Upper lobe of left lung (tissue), 4 donors: ENCODE measurements around the gene MRGPRF.

Experiments
- CTCF ChIP-seq, 6 experiments: fragments of 450-650 bp in 4 of 6; fragments of 200-600 bp in 2 of 6; sonication (generic) in 2 of 6; IDR thresholded peaks; one replicate each; pipeline ENCODE4 v1.5.1; 2016 to 2019; ENCODE audit warnings: antibody characterized with exemption in 6 of 6
- POLR2A ChIP-seq, 4 donors: fragments of 450-650 bp; IDR thresholded peaks; one replicate each; pipeline ENCODE4 v1.5.1; 2016 to 2017; ENCODE audit warnings: antibody characterized with exemption in 4 of 4, mild to moderate bottlenecking in 2 of 4
- POLR2AphosphoS5 ChIP-seq, 2 donors: sonication (generic); formaldehyde crosslinking; IDR thresholded peaks; one replicate each; pipeline ENCODE4 v1.5.1; 2017; ENCODE audit warnings: antibody characterized with exemption in 2 of 2

GRCh38 chr11:68965901-68966853 is 46.9 kb downstream of the MRGPRF start:
- TF ChIP-seq CTCF (IDR thresholded peaks at IDR 0.05) (no peak), POLR2AphosphoS5 (IDR thresholded peaks at IDR 0.05) (no peak), POLR2A (IDR thresholded peaks at IDR 0.05) (no peak)
